GM10266 (cell line): ENCODE data around the gene VWDE.
"Not testable (repeated sequence)": the region's sequence is repeated elsewhere in the genome, so short reads cannot be mapped to it uniquely, and the experiment has no call there.

Experiments used
- DNase-seq: peaks from one replicate; pipeline ENCODE4 v3.0.0; 2012; ENCODE audit errors: extremely low spot score
- CTCF ChIP-seq: IDR thresholded peaks from 2 replicates; pipeline ENCODE4 v1.5.1; 2012; ENCODE audit warnings: mild to moderate bottlenecking, low read depth; ENCODE audit not compliant: control insufficient read depth, insufficient read depth; ENCODE audit errors: missing control alignments

Gene VWDE

GRCh38 chr7:12418452-12418851, 14.8 kb upstream of the VWDE start:
- no peak for TF ChIP-seq CTCF
- DNase-seq: no peak

GRCh38 chr7:12415072-12415471, 11.4 kb upstream of the VWDE start:
- no peak for TF ChIP-seq CTCF
- no peak for DNase-seq

GRCh38 chr7:12412407-12412806, 8.7 kb upstream of the VWDE start:
- TF ChIP-seq CTCF: no peak

GRCh38 chr7:12410523-12410922, 6.9 kb upstream of the VWDE start:
- TF ChIP-seq CTCF: no peak
- DNase-seq: no peak

More at GRCh38 chr7:12412407-12412806, 8.7 kb upstream of the VWDE start:
- no peak for DNase-seq

- TF ChIP-seq CTCF: no peak
- DNase-seq: no peak
Observed at GRCh38 chr7:12409097-12409711, 5.5 kb upstream of the VWDE start.

GRCh38 chr7:12407652-12408051, 4.0 kb upstream of the VWDE start:
- DNase-seq: not testable (repeated sequence)

GRCh38 chr7:12402365-12402725, 1.3 kb downstream of the VWDE start:
- DNase-seq: no peak
- no peak for TF ChIP-seq CTCF

GRCh38 chr7:12401538-12402364, 1.9 kb downstream of the VWDE start:
- DNase-seq: no peak
- TF ChIP-seq CTCF: no peak
